Measurements from ENCODE around the gene GLS.
"Not testable (repeated sequence)": the region's sequence is repeated elsewhere in the genome, so short reads cannot be mapped to it uniquely, and the experiment has no call there.

Gene GLS

GRCh38 chr2:190938771-190939335 lies 58.2 kb downstream of the GLS start:
- no peak for DNase-seq

GRCh38 chr2:190940454-190940853 lies 59.8 kb downstream of the GLS start:
- no peak for DNase-seq

- DNase-seq = no peak
Observed at GRCh38 chr2:190941571-190941970, 61.0 kb downstream of the GLS start.

- no peak for DNase-seq
Observed at GRCh38 chr2:190942697-190943096, 62.1 kb downstream of the GLS start.

GRCh38 chr2:190943706-190944105 lies 63.1 kb downstream of the GLS start:
- no peak for DNase-seq

GRCh38 chr2:190947141-190947540 lies 66.5 kb downstream of the GLS start:
- DNase-seq = no peak

GRCh38 chr2:190947711-190948251 lies 67.2 kb downstream of the GLS start:
- no peak for DNase-seq

DNA sequence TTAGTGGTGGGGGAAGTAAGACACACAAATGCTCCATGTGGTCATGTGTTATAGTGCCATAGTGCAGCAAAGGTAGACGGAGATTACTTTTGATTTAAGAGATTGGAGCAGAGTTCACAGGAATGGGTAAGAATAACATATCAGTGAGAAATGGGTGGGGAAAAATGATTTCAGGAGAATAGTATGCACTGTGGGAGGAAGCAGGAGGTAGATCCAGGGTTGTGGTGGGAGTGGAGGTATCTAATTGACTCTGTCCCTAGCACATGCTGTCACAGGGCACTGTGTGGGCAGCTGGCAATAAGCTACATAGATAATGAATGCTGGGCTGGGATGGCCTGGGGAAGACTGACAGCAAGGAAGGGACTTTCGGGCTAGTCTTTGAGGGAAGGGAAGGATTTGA lies 68.0 kb downstream of the GLS start:
- no peak for DNase-seq

DNA sequence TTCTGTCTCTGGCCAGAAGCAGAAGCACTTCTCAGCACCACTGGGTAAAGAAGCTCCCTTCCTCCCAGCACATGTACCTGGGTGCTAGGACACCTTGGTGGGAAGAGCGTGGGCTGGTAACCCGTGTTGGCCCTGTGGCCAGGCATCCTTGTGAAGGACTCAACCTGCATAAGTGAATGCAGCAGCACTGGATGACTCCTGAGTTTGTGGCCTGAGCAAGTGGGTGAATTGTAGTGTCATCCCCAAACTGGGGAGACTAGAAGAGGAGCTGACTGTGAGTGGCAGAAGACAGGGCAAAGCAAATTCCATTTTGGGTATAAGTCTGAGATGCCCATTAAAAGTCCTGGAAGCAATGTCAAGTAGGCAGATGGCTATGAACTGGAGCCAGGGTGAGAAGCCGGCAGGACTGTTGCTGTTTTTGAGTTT lies 70.0 kb downstream of the GLS start:
- no peak for DNase-seq

DNA sequence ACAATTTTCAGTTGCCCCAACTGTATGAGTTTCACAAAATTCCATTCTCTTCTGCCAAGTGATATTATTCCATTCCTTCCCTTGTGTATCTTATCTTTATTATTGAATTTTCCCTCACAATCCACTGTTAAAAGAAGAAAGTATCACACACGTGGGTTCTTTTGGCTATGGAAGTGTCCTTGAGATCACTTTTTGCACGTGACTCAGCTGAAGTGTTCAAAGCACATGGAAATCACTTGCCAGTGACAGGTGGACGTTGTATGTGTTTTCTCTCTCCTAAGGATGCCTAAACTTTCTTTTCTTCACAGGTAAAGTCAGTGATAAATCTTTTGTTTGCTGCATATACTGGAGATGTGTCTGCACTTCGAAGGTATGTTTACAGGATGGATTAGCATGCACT lies 72.6 kb downstream of the GLS start:
- DNase-seq = no peak

- no peak for DNase-seq
Observed at GRCh38 chr2:190959911-190960788, 79.5 kb downstream of the GLS start.

- not testable (repeated sequence) for DNase-seq
Observed at GRCh38 chr2:190961117-190961516, 80.5 kb downstream of the GLS start.

DNA sequence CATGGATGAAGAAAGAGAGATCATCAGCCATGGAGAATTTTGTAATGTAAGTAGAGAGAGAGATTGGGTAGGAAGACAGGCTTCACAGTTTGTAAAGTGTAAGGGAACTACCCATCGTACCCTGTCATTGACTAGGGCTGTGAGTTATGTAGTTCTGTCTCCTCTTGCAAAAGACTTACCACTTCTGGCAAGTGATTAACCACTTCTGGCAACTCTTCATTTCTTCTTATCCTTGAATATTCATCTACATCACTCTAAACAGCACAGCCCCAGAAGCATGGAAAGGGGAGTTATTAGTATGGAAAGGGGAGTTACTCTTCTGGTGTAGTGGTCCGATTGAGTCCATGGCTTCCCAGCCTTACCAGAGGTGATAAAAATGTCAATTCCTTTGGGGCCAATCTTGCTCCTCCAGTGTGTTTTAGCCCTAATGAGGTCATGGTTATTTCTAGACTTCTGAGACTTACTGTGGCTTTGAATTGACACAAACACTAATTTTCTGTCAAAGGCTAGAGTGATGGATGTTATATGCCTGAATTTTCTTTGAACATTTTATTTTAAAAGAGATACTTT lies 81.4 kb downstream of the GLS start:
- DNase-seq = no peak

DNA sequence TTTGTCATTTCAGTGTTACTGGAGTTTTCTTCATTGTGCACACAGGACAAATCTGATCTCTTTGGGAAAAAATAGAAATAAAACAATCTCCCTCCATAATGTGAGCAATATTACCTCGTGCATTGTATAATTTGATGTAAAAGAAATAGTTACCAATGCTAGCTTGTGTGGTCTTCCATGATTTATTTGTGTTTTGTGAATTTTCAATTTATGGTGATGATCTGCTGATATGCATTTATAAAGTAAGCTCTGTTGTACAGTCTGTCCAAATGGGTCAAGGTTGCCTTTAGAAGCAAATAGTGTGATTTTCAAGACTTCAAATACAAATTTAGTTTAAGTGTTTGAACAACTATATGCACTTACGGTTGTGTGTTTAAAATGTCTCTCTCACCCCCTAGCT lies 82.5 kb downstream of the GLS start:
- DNase-seq = no peak

GRCh38 chr2:190964170-190964795 lies 83.7 kb downstream of the GLS start:
- DNase-seq = no peak

DNA sequence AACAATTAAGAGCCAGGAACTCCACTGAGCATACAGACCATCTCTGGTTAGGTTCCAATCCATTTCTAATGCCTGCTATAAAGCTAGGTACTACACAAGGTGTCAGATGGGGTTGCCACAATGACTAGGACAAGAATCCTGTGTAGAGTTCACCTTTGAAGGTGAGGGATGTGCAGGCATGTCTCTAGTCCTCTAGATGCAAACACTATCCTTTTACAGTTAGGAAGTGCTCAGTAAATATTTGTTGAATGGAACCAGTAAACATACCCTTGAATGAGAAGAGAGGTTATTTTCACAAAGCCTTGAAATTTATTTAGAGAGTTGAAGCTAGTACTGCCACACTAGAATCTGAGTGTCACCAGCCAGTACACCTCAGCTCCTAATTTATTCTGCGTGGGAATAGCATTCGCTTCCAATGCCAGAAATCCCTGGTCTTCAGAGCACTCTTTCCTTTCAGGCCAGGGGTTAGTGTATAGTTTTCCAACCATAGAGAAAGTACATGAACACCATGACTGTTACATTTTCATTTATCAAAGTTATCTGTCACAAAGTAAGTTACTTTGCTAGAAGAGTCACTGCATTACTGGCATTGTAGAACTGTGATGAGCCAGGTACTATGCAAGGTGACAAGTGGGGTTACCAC lies 85.1 kb downstream of the GLS start:
- no peak for DNase-seq

DNA sequence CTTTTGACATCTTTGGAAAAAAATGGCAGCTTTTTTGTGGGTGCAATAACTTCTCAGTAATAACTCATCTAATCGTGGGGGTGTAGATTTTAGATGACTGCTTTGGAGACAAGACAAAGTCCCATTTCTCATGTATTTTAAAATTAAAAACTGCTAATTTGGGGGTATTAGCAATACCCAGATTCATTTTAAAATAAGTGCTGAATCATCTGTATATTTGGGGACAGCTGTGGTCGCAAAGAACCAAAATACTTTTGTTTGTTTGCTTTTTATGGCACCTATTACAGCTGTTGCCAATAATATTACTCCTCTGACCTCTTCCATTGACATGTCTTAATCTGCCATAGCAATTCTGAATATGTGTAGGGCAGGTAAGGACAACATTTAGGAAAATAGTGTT lies 87.9 kb downstream of the GLS start:
- DNase-seq = no peak

DNA sequence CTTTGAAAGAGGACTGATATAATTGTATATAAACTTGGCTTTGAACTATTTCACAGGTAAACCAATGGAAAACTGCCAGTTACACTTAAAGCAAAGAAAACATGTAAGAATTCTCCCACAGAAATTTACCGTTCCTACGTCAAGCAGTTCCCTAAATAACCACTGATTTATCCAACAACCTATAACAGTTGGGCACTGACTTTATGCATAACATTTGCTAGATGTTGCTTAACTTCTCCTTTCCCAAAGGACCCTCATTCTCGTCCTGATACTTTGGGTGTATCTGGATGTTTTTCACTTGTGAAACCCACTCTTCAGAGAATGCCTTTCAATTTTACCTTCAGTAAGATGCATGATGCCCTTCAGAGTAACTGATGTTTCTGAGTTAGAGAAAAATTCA lies 89.5 kb downstream of the GLS start:
- DNase-seq = no peak

DNA sequence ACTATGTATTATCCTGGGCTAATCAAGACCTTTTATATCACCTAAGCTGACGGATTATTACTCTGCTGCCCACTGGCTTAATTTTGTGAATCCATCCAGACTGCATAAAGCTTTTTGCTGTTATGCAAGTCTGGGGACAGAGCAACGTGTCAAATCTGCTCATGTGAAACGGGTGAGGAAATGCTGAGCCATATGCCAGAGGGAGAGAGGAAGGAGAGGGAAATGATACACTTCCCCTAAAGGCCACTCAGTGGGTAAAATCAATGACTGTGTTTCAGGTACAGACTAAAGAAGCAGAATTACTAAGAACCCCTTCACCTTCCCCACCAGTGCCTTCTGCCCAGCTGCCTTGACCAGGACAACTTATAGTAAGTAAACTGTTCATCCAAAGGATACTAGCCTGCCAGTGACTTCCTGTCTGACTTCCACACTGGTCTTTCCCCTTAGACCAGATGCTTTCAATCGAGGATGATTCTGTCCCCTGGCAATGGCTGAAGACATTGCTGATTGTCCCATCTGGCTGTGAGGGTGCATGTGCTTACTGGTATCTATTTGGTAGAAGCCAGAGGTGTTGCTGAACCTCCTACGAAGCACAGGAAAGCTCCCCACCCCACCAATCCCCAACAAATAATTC lies 90.4 kb downstream of the GLS start:
- DNase-seq = no peak

GRCh38 chr2:190972213-190972612 lies 91.6 kb downstream of the GLS start:
- DNase-seq = no peak

DNA sequence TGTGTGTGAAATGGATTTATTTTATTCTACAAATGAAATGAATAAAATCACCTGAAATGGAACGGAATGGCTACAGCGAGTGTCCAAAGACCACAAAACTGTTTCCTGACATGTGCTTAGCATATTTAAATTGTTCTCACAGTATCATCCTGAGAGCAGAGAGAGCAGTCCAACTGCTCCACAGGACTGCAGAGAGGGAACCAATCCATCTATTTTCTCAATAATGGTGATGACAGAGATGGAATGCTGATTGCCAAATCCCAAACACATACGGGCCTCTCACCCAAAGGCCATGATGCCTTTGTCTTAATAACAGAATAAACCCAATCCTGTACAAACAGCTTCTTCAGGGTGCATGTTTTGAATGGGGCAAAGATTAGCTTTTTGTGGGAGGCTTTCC lies 92.2 kb downstream of the GLS start:
- no peak for DNase-seq

GRCh38 chr2:190973262-190973661 lies 92.6 kb downstream of the GLS start:
- no peak for DNase-seq

Measured in right forelimb (tissue), 1 donor.